Cardiac muscle cell (in vitro differentiated cells and primary cell): ENCODE data around the gene NOS3. TPM values are rescaled to one million over a fixed set of nuclear protein-coding genes. Genes with fewer than 3 reads are reported as not detected.

Experiments
- DNase-seq, 2 donors: peaks; one replicate each; pipeline versions ENCODE4 v3.0.0 to v3.0.0-alpha.2; 2010 to 2017; ENCODE audit warnings: low read depth in 1 of 2, low spot score in 1 of 2
- H3K27ac ChIP-seq: fragments of 200-600 bp; sonication (generic); 2 replicates; pipeline ENCODE4 v1.5.1; 2016
- H3K27me3 ChIP-seq: fragments of 200-600 bp; sonication (generic); 2 replicates; pipeline ENCODE4 v1.6.0; 2016; ENCODE audit warnings: control low read depth
- H3K36me3 ChIP-seq: fragments of 200-600 bp; sonication (generic); 2 replicates; pipeline ENCODE4 v1.5.1; 2016; ENCODE audit warnings: control low read depth
- H3K4me1 ChIP-seq: fragments of 200-600 bp; sonication (generic); 2 replicates; pipeline ENCODE4 v1.8.1; 2017; ENCODE audit warnings: low read depth, mild to moderate bottlenecking, mixed run types
- H3K4me3 ChIP-seq: fragments of 200-600 bp; sonication (generic); 2 replicates; pipeline ENCODE4 v1.5.1; 2016; ENCODE audit warnings: mild to moderate bottlenecking
- H3K9me3 ChIP-seq: fragments of 200-600 bp; sonication (generic); 2 replicates; pipeline ENCODE4 v1.5.1; 2017; ENCODE audit warnings: low read depth, mild to moderate bottlenecking, control low read depth
- polyA plus RNA-seq: library from polyadenylated mRNA; unstranded; fragments of >200 nt; fragmentation: Nextera tagmentation; extraction: Ambion mirVana; gene quantifications from 2 replicates; pipeline ENCODE4 v1.2.1, GENCODE V29; 2016
- total RNA-seq: library from RNA; depleted of rRNA; stranded (reverse); fragments of >200 nt; gene quantifications from 2 replicates; pipeline ENCODE4 v1.2.3, GENCODE V29; 2016
- TF ChIP-seq, protein P1 (sequence below): IDR thresholded peaks from 2 replicates; pipeline ENCODE4 v1.5.1; 2012; ENCODE audit warnings: low read depth, mild to moderate bottlenecking, low read length

The NOS3 gene
- total and polyA plus RNA-seq, 2 experiments from 2014 or later, result 13.1 to 20.3 TPM

DNA sequence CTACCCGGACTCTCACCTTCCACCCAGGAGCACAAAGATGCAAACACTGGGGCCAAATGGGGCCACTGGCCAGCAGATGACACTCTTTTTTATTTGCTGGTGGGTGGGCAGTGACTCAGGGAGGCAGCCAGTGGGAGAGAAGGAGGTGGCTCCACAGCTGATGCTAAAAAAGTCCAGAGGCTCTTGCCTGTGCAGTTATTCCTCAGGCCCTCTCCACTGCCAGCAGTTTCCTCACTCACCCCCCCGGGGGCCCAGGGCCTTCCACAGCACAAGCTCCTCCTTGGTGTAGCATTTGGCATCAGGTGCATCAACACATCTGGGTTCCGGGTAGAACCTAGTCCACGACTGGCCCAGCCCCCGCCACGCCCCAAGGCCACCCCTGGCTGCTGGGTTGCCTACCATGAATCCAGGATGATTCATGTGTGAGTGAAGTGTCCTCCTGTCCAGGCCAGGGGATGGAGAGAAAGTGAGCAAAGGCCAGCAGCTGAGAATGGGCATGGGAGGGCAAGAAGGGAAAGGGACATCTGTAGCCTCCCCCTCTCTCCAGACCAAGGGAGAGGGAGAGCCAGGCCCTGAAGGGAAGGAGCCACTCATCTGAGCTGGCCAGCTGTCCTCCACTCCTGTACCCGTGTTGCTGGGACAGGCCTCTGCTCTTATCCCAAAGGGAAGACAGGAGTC, 11.0 kb upstream of the NOS3 start:
- Histone ChIP-seq H3K4me1 (peaks cover 38% of the 10 kb centered on the region), H3K27ac (peak overlapping the region; percentile 96), H3K27me3 (no peaks in the 10 kb centered on the region), H3K4me3 (no peak overlapping the region), H3K36me3 (no peaks in the 10 kb centered on the region), H3K9me3 (no peaks in the 10 kb centered on the region)
- TF ChIP-seq, protein P1, sequence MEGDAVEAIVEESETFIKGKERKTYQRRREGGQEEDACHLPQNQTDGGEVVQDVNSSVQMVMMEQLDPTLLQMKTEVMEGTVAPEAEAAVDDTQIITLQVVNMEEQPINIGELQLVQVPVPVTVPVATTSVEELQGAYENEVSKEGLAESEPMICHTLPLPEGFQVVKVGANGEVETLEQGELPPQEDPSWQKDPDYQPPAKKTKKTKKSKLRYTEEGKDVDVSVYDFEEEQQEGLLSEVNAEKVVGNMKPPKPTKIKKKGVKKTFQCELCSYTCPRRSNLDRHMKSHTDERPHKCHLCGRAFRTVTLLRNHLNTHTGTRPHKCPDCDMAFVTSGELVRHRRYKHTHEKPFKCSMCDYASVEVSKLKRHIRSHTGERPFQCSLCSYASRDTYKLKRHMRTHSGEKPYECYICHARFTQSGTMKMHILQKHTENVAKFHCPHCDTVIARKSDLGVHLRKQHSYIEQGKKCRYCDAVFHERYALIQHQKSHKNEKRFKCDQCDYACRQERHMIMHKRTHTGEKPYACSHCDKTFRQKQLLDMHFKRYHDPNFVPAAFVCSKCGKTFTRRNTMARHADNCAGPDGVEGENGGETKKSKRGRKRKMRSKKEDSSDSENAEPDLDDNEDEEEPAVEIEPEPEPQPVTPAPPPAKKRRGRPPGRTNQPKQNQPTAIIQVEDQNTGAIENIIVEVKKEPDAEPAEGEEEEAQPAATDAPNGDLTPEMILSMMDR, result no peak
- DNase-seq, result no peak

DNA sequence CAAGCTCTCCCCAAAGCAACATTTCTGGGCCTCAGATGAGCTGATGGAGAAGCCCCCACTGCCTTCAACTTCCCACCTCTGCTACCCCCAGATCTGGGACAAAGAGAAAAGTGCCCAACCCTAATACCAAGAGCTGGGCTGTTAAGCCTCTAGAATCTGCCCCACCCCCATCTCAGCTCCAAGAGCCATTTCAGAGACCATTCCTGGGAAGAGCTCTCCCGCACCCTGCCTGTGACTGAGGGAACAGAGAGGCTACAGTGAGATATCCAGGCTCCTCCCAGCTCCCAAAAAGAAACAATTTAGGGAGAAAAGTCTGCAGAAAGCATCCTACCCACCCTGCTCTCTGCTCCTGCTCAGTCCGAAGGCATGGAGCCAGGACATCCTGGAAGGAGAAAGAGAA, 10.2 kb upstream of the NOS3 start:
- Histone ChIP-seq H3K9me3 (no peaks in the 10 kb centered on the region), H3K4me3 (no peak overlapping the region), H3K27ac (peak overlapping the region; percentile 96), H3K27me3 (no peaks in the 10 kb centered on the region), H3K36me3 (no peaks in the 10 kb centered on the region), H3K4me1 (peaks cover 32% of the 10 kb centered on the region)
- TF ChIP-seq, protein P1, result no peak
- peak in 1 of 2 donors; percentile 71 for DNase-seq

DNA sequence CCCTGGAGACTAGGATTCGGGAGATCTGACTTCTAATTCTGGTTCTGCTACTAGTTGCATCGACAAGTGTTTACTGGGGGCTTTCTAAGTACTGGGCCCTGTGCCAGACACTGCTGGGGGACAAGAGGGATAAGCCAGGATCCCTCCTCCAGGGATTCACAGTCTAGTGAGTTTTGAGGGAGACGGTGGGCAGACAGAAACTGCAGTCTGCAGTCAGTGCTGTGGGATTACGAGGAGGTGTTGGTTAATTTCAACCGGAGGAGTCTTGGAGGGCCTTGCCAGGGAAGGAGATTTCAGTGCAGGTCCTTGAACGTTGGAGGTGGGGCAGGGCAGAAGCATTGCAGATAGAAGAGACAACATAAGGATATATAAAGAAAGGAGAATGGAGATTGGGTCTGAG, 9.2 kb upstream of the NOS3 start:
- H3K36me3 ChIP-seq, result no peaks in the 10 kb centered on the region
- TF ChIP-seq, protein P1, result no peak
- H3K9me3 ChIP-seq, result no peaks in the 10 kb centered on the region
- no peak for DNase-seq
- H3K4me3 ChIP-seq, result no peak overlapping the region
- H3K27me3 ChIP-seq, result no peaks in the 10 kb centered on the region
- H3K27ac ChIP-seq, result no peak overlapping the region
- peaks cover 23% of the 10 kb centered on the region for H3K4me1 ChIP-seq

DNA sequence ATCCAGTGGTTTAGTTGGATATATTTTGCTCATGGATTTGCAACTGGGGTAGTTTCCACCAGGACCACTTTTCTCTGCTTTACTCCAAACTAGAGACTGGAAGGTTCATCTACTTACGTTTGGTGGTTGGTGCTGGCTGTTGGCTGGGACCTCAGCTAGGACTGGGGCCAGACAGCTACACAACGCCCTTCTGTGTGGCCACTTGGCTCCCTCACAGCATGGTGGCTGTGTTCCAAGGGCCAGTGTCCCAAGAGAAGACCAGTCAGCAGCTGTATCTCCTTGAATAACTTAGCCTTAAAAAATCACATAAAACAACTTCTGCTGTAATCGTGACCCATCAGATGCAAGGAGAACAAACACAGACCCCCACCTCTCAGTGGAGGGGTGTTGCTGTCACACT, 8.5 kb upstream of the NOS3 start:
- no peak overlapping the region for H3K27ac ChIP-seq
- no peaks in the 10 kb centered on the region for H3K9me3 ChIP-seq
- peaks cover 23% of the 10 kb centered on the region for H3K4me1 ChIP-seq
- no peak for DNase-seq
- H3K36me3 ChIP-seq, result no peaks in the 10 kb centered on the region
- no peak overlapping the region for H3K4me3 ChIP-seq
- TF ChIP-seq, protein P1, result no peak
- H3K27me3 ChIP-seq, result no peaks in the 10 kb centered on the region

DNA sequence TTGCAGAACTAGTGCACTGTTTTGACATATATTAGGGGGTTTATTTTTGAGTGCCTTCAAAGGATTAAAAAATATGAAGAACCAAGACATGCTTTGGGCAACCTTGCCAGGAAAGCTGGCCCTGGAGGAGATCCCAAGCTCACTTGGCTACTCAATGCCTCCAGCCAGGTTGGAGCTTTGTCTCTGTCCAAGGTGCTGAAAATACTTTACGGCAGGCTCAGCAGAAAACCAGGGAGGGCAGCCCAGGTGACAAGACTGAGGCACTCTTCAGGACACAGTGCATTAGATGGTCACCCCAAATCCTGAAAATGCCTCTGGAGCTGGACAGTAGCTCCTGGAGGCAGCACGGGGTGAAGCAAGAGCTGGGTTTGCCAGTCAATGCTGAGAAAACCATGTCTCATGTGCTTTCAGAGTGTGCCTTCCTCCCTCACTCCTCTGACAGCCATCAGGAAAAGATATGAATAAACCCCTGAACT, 6.9 kb upstream of the NOS3 start:
- no peak overlapping the region for H3K27ac ChIP-seq
- no peaks in the 10 kb centered on the region for H3K36me3 ChIP-seq
- H3K4me1 ChIP-seq, result peaks cover 27% of the 10 kb centered on the region
- TF ChIP-seq, protein P1, result no peak
- H3K4me3 ChIP-seq, result no peak overlapping the region
- no peaks in the 10 kb centered on the region for H3K9me3 ChIP-seq
- H3K27me3 ChIP-seq, result no peaks in the 10 kb centered on the region
- peak; percentile 41 to 89 for DNase-seq
